Measurements from ENCODE around the gene PMPCA.
"Not testable (repeated sequence)": the region's sequence is repeated elsewhere in the genome, so short reads cannot be mapped to it uniquely, and the experiment has no call there.

PMPCA gene

GRCh38 chr9:136402067-136402466, 8.4 kb upstream of the PMPCA start:
- Histone ChIP-seq H3K36me3 (ENCODE audit: control insufficient read depth in 2 of 2, insufficient read depth in 2 of 2, low read length in 2 of 2) (peaks cover 5 to 36% of the 10 kb centered on the region in 2 donors), H3K4me1 (ENCODE audit: control insufficient read depth in 2 of 2, insufficient read depth in 2 of 2, low read length in 2 of 2) (peaks cover 12 to 19% of the 10 kb centered on the region in 2 donors), H3K9ac (ENCODE audit: low read depth in 1 of 2, low read length in 2 of 2) (no peak overlapping the region), H3K27ac (ENCODE audit: low read depth in 2 of 2, low read length in 2 of 2) (no peak overlapping the region), H3K9me3 (ENCODE audit: control insufficient read depth in 2 of 2, low read length in 2 of 2) (no peaks in the 10 kb centered on the region), H3K4me3 (ENCODE audit: low read length in 2 of 2) (no peak overlapping the region), H3K27me3 (ENCODE audit: control insufficient read depth in 2 of 2, insufficient read depth in 2 of 2, low read length in 2 of 2) (no peaks in the 10 kb centered on the region)

GRCh38 chr9:136403538-136403914, 6.9 kb upstream of the PMPCA start:
- peaks cover 7 to 42% of the 10 kb centered on the region in 2 donors for H3K36me3 ChIP-seq (ENCODE audit: control insufficient read depth in 2 of 2, insufficient read depth in 2 of 2, low read length in 2 of 2)
- peaks cover 12 to 19% of the 10 kb centered on the region in 2 donors for H3K4me1 ChIP-seq (ENCODE audit: control insufficient read depth in 2 of 2, insufficient read depth in 2 of 2, low read length in 2 of 2)
- no peak overlapping the region for H3K4me3 ChIP-seq (ENCODE audit: low read length in 2 of 2)
- H3K9ac ChIP-seq (ENCODE audit: low read depth in 1 of 2, low read length in 2 of 2): no peak overlapping the region
- H3K9me3 ChIP-seq (ENCODE audit: control insufficient read depth in 2 of 2, low read length in 2 of 2): no peaks in the 10 kb centered on the region
- H3K27me3 ChIP-seq (ENCODE audit: control insufficient read depth in 2 of 2, insufficient read depth in 2 of 2, low read length in 2 of 2): no peaks in the 10 kb centered on the region
- H3K27ac ChIP-seq (ENCODE audit: low read depth in 2 of 2, low read length in 2 of 2): no peak overlapping the region

GRCh38 chr9:136403915-136404800, 6.3 kb upstream of the PMPCA start:
- Histone ChIP-seq H3K9me3 (ENCODE audit: control insufficient read depth in 2 of 2, low read length in 2 of 2) (no peaks in the 10 kb centered on the region), H3K4me1 (ENCODE audit: control insufficient read depth in 2 of 2, insufficient read depth in 2 of 2, low read length in 2 of 2) (peaks cover 8 to 12% of the 10 kb centered on the region in 2 donors), H3K27ac (ENCODE audit: low read depth in 2 of 2, low read length in 2 of 2) (peak overlapping the region in 1 of 2 donors; percentile 75), H3K36me3 (ENCODE audit: control insufficient read depth in 2 of 2, insufficient read depth in 2 of 2, low read length in 2 of 2) (peaks cover 7 to 42% of the 10 kb centered on the region in 2 donors), H3K27me3 (ENCODE audit: control insufficient read depth in 2 of 2, insufficient read depth in 2 of 2, low read length in 2 of 2) (no peaks in the 10 kb centered on the region), H3K9ac (ENCODE audit: low read depth in 1 of 2, low read length in 2 of 2) (no peak overlapping the region), H3K4me3 (ENCODE audit: low read length in 2 of 2) (no peak overlapping the region)

GRCh38 chr9:136404801-136405136, 5.7 kb upstream of the PMPCA start:
- no peaks in the 10 kb centered on the region for H3K9me3 ChIP-seq (ENCODE audit: control insufficient read depth in 2 of 2, low read length in 2 of 2)
- no peak overlapping the region for H3K4me3 ChIP-seq (ENCODE audit: low read length in 2 of 2)
- H3K27me3 ChIP-seq (ENCODE audit: control insufficient read depth in 2 of 2, insufficient read depth in 2 of 2, low read length in 2 of 2): no peaks in the 10 kb centered on the region
- peaks cover 7 to 42% of the 10 kb centered on the region in 2 donors for H3K36me3 ChIP-seq (ENCODE audit: control insufficient read depth in 2 of 2, insufficient read depth in 2 of 2, low read length in 2 of 2)
- peaks cover 10 to 13% of the 10 kb centered on the region in 2 donors for H3K4me1 ChIP-seq (ENCODE audit: control insufficient read depth in 2 of 2, insufficient read depth in 2 of 2, low read length in 2 of 2)
- H3K9ac ChIP-seq (ENCODE audit: low read depth in 1 of 2, low read length in 2 of 2): no peak overlapping the region
- H3K27ac ChIP-seq (ENCODE audit: low read depth in 2 of 2, low read length in 2 of 2): peak overlapping the region in 1 of 2 donors; percentile 75

- no peaks in the 10 kb centered on the region for H3K27me3 ChIP-seq (ENCODE audit: control insufficient read depth in 2 of 2, insufficient read depth in 2 of 2, low read length in 2 of 2)
- H3K4me1 ChIP-seq (ENCODE audit: control insufficient read depth in 2 of 2, insufficient read depth in 2 of 2, low read length in 2 of 2): peaks cover 8 to 12% of the 10 kb centered on the region in 2 donors
- no peak overlapping the region for H3K27ac ChIP-seq (ENCODE audit: low read depth in 2 of 2, low read length in 2 of 2)
- H3K9ac ChIP-seq (ENCODE audit: low read depth in 1 of 2, low read length in 2 of 2): no peak overlapping the region
- H3K36me3 ChIP-seq (ENCODE audit: control insufficient read depth in 2 of 2, insufficient read depth in 2 of 2, low read length in 2 of 2): peaks cover 7 to 42% of the 10 kb centered on the region in 2 donors
- H3K4me3 ChIP-seq (ENCODE audit: low read length in 2 of 2): no peak overlapping the region
- H3K9me3 ChIP-seq (ENCODE audit: control insufficient read depth in 2 of 2, low read length in 2 of 2): no peaks in the 10 kb centered on the region
Observed at GRCh38 chr9:136405481-136405880, 5.0 kb upstream of the PMPCA start.

GRCh38 chr9:136405904-136406303, 4.6 kb upstream of the PMPCA start:
- peaks cover 7 to 42% of the 10 kb centered on the region in 2 donors for H3K36me3 ChIP-seq (ENCODE audit: control insufficient read depth in 2 of 2, insufficient read depth in 2 of 2, low read length in 2 of 2)
- H3K27me3 ChIP-seq (ENCODE audit: control insufficient read depth in 2 of 2, insufficient read depth in 2 of 2, low read length in 2 of 2); H3K9me3 ChIP-seq (ENCODE audit: control insufficient read depth in 2 of 2, low read length in 2 of 2); H3K9ac ChIP-seq (ENCODE audit: low read depth in 1 of 2, low read length in 2 of 2); H3K27ac ChIP-seq (ENCODE audit: low read depth in 2 of 2, low read length in 2 of 2); H3K4me3 ChIP-seq (ENCODE audit: low read length in 2 of 2): not testable (repeated sequence)
- peaks cover 9 to 11% of the 10 kb centered on the region in 2 donors for H3K4me1 ChIP-seq (ENCODE audit: control insufficient read depth in 2 of 2, insufficient read depth in 2 of 2, low read length in 2 of 2)

- H3K27me3 ChIP-seq (ENCODE audit: control insufficient read depth in 2 of 2, insufficient read depth in 2 of 2, low read length in 2 of 2); H3K27ac ChIP-seq (ENCODE audit: low read depth in 2 of 2, low read length in 2 of 2); H3K4me3 ChIP-seq (ENCODE audit: low read length in 2 of 2); H3K9ac ChIP-seq (ENCODE audit: low read depth in 1 of 2, low read length in 2 of 2); H3K9me3 ChIP-seq (ENCODE audit: control insufficient read depth in 2 of 2, low read length in 2 of 2): not testable (repeated sequence)
- Histone ChIP-seq H3K4me1 (ENCODE audit: control insufficient read depth in 2 of 2, insufficient read depth in 2 of 2, low read length in 2 of 2) (peaks cover 20 to 21% of the 10 kb centered on the region in 2 donors), H3K36me3 (ENCODE audit: control insufficient read depth in 2 of 2, insufficient read depth in 2 of 2, low read length in 2 of 2) (peaks cover 8 to 37% of the 10 kb centered on the region in 2 donors)
Observed at GRCh38 chr9:136407061-136407460, 3.4 kb upstream of the PMPCA start.

GRCh38 chr9:136407911-136408310, 2.5 kb upstream of the PMPCA start:
- H3K36me3 ChIP-seq (ENCODE audit: control insufficient read depth in 2 of 2, insufficient read depth in 2 of 2, low read length in 2 of 2): peaks cover 12 to 39% of the 10 kb centered on the region in 2 donors
- no peak overlapping the region for H3K4me3 ChIP-seq (ENCODE audit: low read length in 2 of 2)
- H3K9me3 ChIP-seq (ENCODE audit: control insufficient read depth in 2 of 2, low read length in 2 of 2): no peaks in the 10 kb centered on the region
- H3K27ac ChIP-seq (ENCODE audit: low read depth in 2 of 2, low read length in 2 of 2): no peak overlapping the region
- H3K27me3 ChIP-seq (ENCODE audit: control insufficient read depth in 2 of 2, insufficient read depth in 2 of 2, low read length in 2 of 2): no peaks in the 10 kb centered on the region
- no peak overlapping the region for H3K9ac ChIP-seq (ENCODE audit: low read depth in 1 of 2, low read length in 2 of 2)
- peaks cover 20 to 21% of the 10 kb centered on the region in 2 donors for H3K4me1 ChIP-seq (ENCODE audit: control insufficient read depth in 2 of 2, insufficient read depth in 2 of 2, low read length in 2 of 2)

- peak overlapping the region; percentile 58 to 59 for H3K27ac ChIP-seq (ENCODE audit: low read depth in 2 of 2, low read length in 2 of 2)
- peaks cover 30 to 45% of the 10 kb centered on the region in 2 donors for H3K36me3 ChIP-seq (ENCODE audit: control insufficient read depth in 2 of 2, insufficient read depth in 2 of 2, low read length in 2 of 2)
- H3K4me3 ChIP-seq (ENCODE audit: low read length in 2 of 2): peak overlapping the region; percentile 76 to 81
- H3K9me3 ChIP-seq (ENCODE audit: control insufficient read depth in 2 of 2, low read length in 2 of 2): no peaks in the 10 kb centered on the region
- H3K27me3 ChIP-seq (ENCODE audit: control insufficient read depth in 2 of 2, insufficient read depth in 2 of 2, low read length in 2 of 2): no peaks in the 10 kb centered on the region
- H3K9ac ChIP-seq (ENCODE audit: low read depth in 1 of 2, low read length in 2 of 2): peak overlapping the region; percentile 65 to 67
- H3K4me1 ChIP-seq (ENCODE audit: control insufficient read depth in 2 of 2, insufficient read depth in 2 of 2, low read length in 2 of 2): peaks cover 18 to 20% of the 10 kb centered on the region in 2 donors
Observed at GRCh38 chr9:136409557-136410455, 652 bp upstream of the PMPCA start.

GRCh38 chr9:136411378-136411777, 920 bp downstream of the PMPCA start:
- no peaks in the 10 kb centered on the region for H3K27me3 ChIP-seq (ENCODE audit: control insufficient read depth in 2 of 2, insufficient read depth in 2 of 2, low read length in 2 of 2)
- no peaks in the 10 kb centered on the region for H3K9me3 ChIP-seq (ENCODE audit: control insufficient read depth in 2 of 2, low read length in 2 of 2)
- H3K27ac ChIP-seq (ENCODE audit: low read depth in 2 of 2, low read length in 2 of 2): no peak overlapping the region
- peaks cover 40 to 48% of the 10 kb centered on the region in 2 donors for H3K36me3 ChIP-seq (ENCODE audit: control insufficient read depth in 2 of 2, insufficient read depth in 2 of 2, low read length in 2 of 2)
- peaks cover 18 to 20% of the 10 kb centered on the region in 2 donors for H3K4me1 ChIP-seq (ENCODE audit: control insufficient read depth in 2 of 2, insufficient read depth in 2 of 2, low read length in 2 of 2)
- H3K9ac ChIP-seq (ENCODE audit: low read depth in 1 of 2, low read length in 2 of 2): peak overlapping the region; percentile 90
- H3K4me3 ChIP-seq (ENCODE audit: low read length in 2 of 2): peak overlapping the region; percentile 87 to 95
